Epithelial cell of prostate (primary cell): Measurements from ENCODE around the gene DDX39B.
"Not testable (repeated sequence)": the region's sequence is repeated elsewhere in the genome, so short reads cannot be mapped to it uniquely, and the experiment has no call there.

Experiments
- DNase-seq: peaks from one replicate; pipeline ENCODE4 v3.0.0-alpha.2; 2011; ENCODE audit warnings: low read depth, low spot score
- H3K27ac ChIP-seq: fragments of 450-650 bp; 2 replicates; pipeline ENCODE4 v1.5.1; 2017; ENCODE audit warnings: mild to moderate bottlenecking

Gene DDX39B

GRCh38 chr6:31490115-31490873 is 51.5 kb downstream of the DDX39B start:
- no peak for DNase-seq

DNA sequence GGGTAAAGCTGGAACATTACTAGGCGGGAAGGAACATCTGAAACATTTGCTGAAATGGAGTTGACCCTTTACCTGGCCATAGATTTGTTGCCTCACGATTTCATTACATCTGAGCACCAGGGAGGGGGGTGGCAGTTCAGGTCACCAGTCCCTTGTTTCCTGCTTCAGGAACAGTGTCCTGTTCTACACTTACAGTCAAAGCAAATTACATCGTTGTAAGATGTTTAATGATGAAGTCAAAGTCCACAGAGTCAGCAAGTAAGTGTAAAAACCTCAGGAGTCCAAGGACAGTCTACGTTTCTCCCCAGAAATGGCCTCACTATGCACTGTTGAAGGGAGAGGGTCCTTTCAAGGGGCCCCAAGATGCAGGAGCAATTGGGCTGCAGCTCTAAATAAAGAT is 52.7 kb downstream of the DDX39B start:
- H3K27ac ChIP-seq: no peak overlapping the region

More at GRCh38 chr6:31490115-31490873, 51.5 kb downstream of the DDX39B start:
- no peak overlapping the region for H3K27ac ChIP-seq

GRCh38 chr6:31487674-31488073 is 54.1 kb downstream of the DDX39B start:
- H3K27ac ChIP-seq, DNase-seq: not testable (repeated sequence)

More for the DNA sequence above, 52.7 kb downstream of the DDX39B start:
- no peak for DNase-seq

GRCh38 chr6:31486065-31486837 is 55.6 kb downstream of the DDX39B start:
- not testable (repeated sequence) for DNase-seq, H3K27ac ChIP-seq

DNA sequence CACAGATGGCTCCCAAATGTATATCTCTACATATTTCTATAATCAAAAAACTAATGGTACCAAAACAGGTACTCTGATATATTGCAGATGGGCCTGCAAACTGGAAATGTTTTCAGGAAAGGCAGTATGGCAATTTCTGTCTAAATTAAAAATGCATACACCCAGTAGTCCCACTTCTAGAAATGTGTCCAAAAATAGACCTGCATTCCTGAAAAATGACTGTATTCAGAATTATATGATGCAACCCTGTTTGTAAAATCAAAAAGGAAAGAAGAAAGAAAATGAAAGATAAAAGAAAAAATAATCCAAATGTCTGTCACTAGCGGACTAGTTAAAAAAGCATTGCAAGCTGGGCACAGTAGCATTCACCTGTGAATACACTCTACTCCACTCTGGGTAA is 56.7 kb downstream of the DDX39B start:
- H3K27ac ChIP-seq: no peak overlapping the region
- no peak for DNase-seq

DNA sequence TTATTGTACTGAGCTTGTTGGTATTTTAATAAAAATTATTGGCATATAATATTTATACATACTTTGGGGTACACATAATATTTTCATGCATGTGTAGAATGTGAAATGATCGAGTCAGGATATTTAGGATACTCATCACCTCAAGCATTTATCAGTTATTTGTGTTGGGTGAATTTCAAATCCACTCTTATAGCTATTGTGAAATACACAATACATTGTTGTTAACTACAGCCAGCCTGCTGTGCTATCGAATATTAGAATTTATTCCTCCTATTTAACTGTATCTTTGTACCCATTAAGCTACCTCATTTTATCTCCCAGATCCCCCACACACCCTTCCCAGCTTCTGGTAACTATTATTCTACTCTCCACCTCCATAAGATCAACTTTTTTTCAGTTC is 58.4 kb downstream of the DDX39B start:
- no peak for DNase-seq

GRCh38 chr6:31480574-31480973 is 61.2 kb downstream of the DDX39B start:
- no peak for DNase-seq
- H3K27ac ChIP-seq: no peak overlapping the region

More for the DNA sequence above, 58.4 kb downstream of the DDX39B start:
- no peak overlapping the region for H3K27ac ChIP-seq
